Mesenchymal stem cell (in vitro differentiated cells and primary cell): ENCODE measurements around the gene SULF2.

ENCODE experiments used
- DNase-seq: peaks from one replicate; pipeline ENCODE4 v3.0.0-alpha.2; 2013
- H2AFZ ChIP-seq: one replicate; pipeline ENCODE4 v1.6.1; 2013; ENCODE audit warnings: low read depth, mild to moderate bottlenecking, control low read depth, inconsistent platforms, low read length, moderate library complexity
- H2AK5ac ChIP-seq: 2 replicates; pipeline ENCODE4 v1.6.1; 2013; ENCODE audit warnings: low read length, moderate library complexity, mild to moderate bottlenecking, inconsistent platforms; ENCODE audit not compliant: severe bottlenecking
- H2BK120ac ChIP-seq: one replicate; pipeline ENCODE4 v1.6.1; 2013; ENCODE audit warnings: low read depth, mild to moderate bottlenecking, inconsistent platforms, low read length, moderate library complexity
- H2BK12ac ChIP-seq, 2 experiments: one replicate each; pipeline ENCODE4 v1.6.1; 2013; ENCODE audit warnings: inconsistent platforms in 2 of 2, low read length in 2 of 2, mild to moderate bottlenecking in 2 of 2, moderate library complexity in 2 of 2, control low read depth in 1 of 2
- H2BK15ac ChIP-seq: one replicate; pipeline ENCODE4 v1.6.1; 2013; ENCODE audit warnings: mild to moderate bottlenecking, low read depth, inconsistent platforms; ENCODE audit not compliant: poor library complexity, severe bottlenecking
- H2BK5ac ChIP-seq: 2 replicates; pipeline ENCODE4 v1.6.1; 2013; ENCODE audit warnings: low read depth, mild to moderate bottlenecking, low read length, control low read depth, inconsistent platforms; ENCODE audit not compliant: poor library complexity, severe bottlenecking
- H3K14ac ChIP-seq, 2 experiments: one replicate each; pipeline ENCODE4 v1.6.1; 2013; ENCODE audit warnings: inconsistent platforms in 2 of 2, low read length in 2 of 2, control low read depth in 1 of 2, mild to moderate bottlenecking in 1 of 2, moderate library complexity in 1 of 2
- H3K18ac ChIP-seq, 2 experiments: one replicate each; pipeline ENCODE4 v1.6.1; 2013; ENCODE audit warnings: inconsistent platforms in 2 of 2, low read length in 2 of 2, control low read depth in 1 of 2, low read depth in 1 of 2, mild to moderate bottlenecking in 1 of 2
- H3K23ac ChIP-seq, 2 experiments: one replicate each; pipeline ENCODE4 v1.6.1; 2013; ENCODE audit warnings: inconsistent platforms in 2 of 2, low read length in 2 of 2, mild to moderate bottlenecking in 2 of 2, moderate library complexity in 2 of 2, control low read depth in 1 of 2
- H3K27ac ChIP-seq: 2 replicates; pipeline ENCODE4 v1.5.1; 2013; ENCODE audit warnings: mild to moderate bottlenecking, moderate library complexity, low read length, control low read depth, inconsistent platforms; ENCODE audit not compliant: poor library complexity, severe bottlenecking
- H3K27me3 ChIP-seq, 2 experiments: 2 replicates each; pipeline versions ENCODE4 v1.6.1 to v1.7.0; 2013; ENCODE audit warnings: low read length in 2 of 2, mild to moderate bottlenecking in 2 of 2, moderate library complexity in 2 of 2, control low read depth in 1 of 2, inconsistent platforms in 1 of 2; ENCODE audit not compliant: control insufficient read depth in 1 of 2, insufficient read depth in 1 of 2
- H3K36me3 ChIP-seq, 2 experiments: 2 replicates each; pipeline versions ENCODE4 v1.6.1 to v1.7.0; 2013; ENCODE audit warnings: low read length in 2 of 2, control low read depth in 1 of 2, inconsistent platforms in 1 of 2, low read depth in 1 of 2, mild to moderate bottlenecking in 1 of 2; ENCODE audit not compliant: insufficient read depth in 2 of 2, control insufficient read depth in 1 of 2
- H3K4ac ChIP-seq, 2 experiments: one replicate each; pipeline ENCODE4 v1.6.1; 2013; ENCODE audit warnings: inconsistent platforms in 2 of 2, low read length in 2 of 2, mild to moderate bottlenecking in 2 of 2, moderate library complexity in 2 of 2, control low read depth in 1 of 2, low read depth in 1 of 2
- H3K4me1 ChIP-seq: 2 replicates; pipeline ENCODE4 v1.6.1; 2013; ENCODE audit warnings: low read depth, low read length, control low read depth; ENCODE audit not compliant: control insufficient read depth, insufficient read depth
- H3K4me2 ChIP-seq: 2 replicates; pipeline ENCODE4 v1.6.1; 2013; ENCODE audit warnings: low read length, mild to moderate bottlenecking, inconsistent platforms; ENCODE audit not compliant: poor library complexity, severe bottlenecking
- H3K4me3 ChIP-seq, 2 experiments: 2 replicates each; pipeline versions ENCODE4 v1.5.1 to v1.7.0; 2013; ENCODE audit warnings: low read length in 2 of 2, mild to moderate bottlenecking in 2 of 2, control low read depth in 1 of 2, low read depth in 1 of 2; ENCODE audit not compliant: insufficient read depth in 1 of 2
- H3K79me1 ChIP-seq: replicated peaks from 2 replicates; pipeline ENCODE4 v1.6.1; 2013; ENCODE audit warnings: mild to moderate bottlenecking, control low read depth, low read length, inconsistent platforms; ENCODE audit not compliant: poor library complexity, severe bottlenecking
- H3K9ac ChIP-seq: 2 replicates; pipeline ENCODE4 v1.7.0; 2013; ENCODE audit warnings: mild to moderate bottlenecking, low read length, moderate library complexity
- H3K9me3 ChIP-seq: 2 replicates; pipeline ENCODE4 v1.7.0; 2013; ENCODE audit warnings: mild to moderate bottlenecking, low read length; ENCODE audit not compliant: control insufficient read depth
- H4K8ac ChIP-seq: one replicate; pipeline ENCODE4 v1.6.1; 2013; ENCODE audit warnings: inconsistent platforms, mild to moderate bottlenecking, low read length, moderate library complexity
- H4K91ac ChIP-seq: one replicate; pipeline ENCODE4 v1.6.1; 2013; ENCODE audit warnings: mild to moderate bottlenecking, low read length, inconsistent platforms
- WGBS: methylation state at CpG from one replicate; pipeline ENCODE4 v1.1.7; 2013; ENCODE audit warnings: mixed read lengths; 5-methylcytosine and 5-hydroxymethylcytosine counted together

SULF2 gene

DNA sequence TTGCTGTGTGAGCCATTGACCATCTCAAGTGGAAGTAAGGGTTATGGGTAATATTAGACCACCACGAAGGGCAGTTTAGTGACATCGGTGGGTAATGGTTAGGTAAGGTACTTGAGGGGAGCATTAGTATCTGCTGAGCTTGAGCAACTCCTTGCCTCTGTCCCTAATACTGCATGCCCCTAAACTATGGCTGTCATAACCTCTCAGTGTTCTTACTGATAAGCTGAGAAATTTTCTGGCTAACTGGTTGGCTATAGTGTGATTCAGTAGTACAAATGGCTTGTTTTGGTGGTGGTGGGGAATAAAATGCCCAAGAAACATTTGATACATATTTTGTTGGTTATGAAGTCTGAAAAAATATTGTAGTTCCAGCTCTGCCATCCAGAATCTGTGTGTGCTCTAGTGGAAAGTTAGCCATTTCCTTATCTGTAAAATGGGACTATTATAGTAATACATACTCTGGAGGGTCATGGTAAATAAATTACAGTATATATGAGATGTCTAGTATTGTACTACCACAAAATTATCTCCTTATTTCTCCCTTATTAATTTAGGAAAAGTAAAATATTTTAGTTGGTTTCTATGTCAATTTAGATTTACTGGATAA is 170.5 kb downstream of the SULF2 start:
- no peak overlapping the region for H2AK5ac ChIP-seq
- no peak for DNase-seq
- H3K4me2 ChIP-seq = no peak overlapping the region
- WGBS = 100% methylated on average over 2 of the region's 2 CpGs
- H3K27me3 ChIP-seq = no peaks in the 10 kb centered on the region
- H4K8ac ChIP-seq = no peak overlapping the region
- H2BK15ac ChIP-seq = no peak overlapping the region
- H3K4ac ChIP-seq = no peak overlapping the region
- H3K23ac ChIP-seq = no peak overlapping the region
- peak overlapping the region; percentile 27 for H4K91ac ChIP-seq
- H3K18ac ChIP-seq = no peak overlapping the region
- no peak overlapping the region for H2BK5ac ChIP-seq
- H2BK120ac ChIP-seq = no peak overlapping the region
- H3K79me1 ChIP-seq = peaks cover 16% of the 10 kb centered on the region
- no peaks in the 10 kb centered on the region for H3K9me3 ChIP-seq
- no peak overlapping the region for H2BK12ac ChIP-seq
- no peak overlapping the region for H3K27ac ChIP-seq
- H3K9ac ChIP-seq = no peak overlapping the region
- no peak overlapping the region for H2AFZ ChIP-seq
- H3K4me3 ChIP-seq = no peak overlapping the region
- H3K4me1 ChIP-seq = peaks cover 4% of the 10 kb centered on the region
- H3K36me3 ChIP-seq = peaks cover 2 to 7% of the 10 kb centered on the region in 2 experiments
- H3K14ac ChIP-seq = no peak overlapping the region

DNA sequence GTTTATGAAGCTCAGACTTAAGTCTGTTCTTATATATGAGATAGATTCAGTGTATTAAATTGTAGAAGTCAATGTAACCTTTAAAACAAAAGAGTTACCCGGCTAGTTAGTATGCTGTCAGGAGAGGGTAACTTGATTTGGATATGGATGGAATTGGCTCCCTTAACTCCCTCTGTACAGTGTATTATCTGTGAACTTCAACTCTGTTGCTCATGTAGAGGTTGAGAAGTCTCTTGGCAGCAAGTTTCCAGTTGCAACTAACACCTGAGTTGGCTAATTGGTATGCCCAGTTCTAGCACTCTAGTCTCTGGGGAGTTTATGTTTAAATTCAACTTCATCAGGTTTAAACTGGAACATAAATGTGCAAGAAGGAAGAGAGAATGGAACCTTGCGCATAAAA is 172.6 kb downstream of the SULF2 start:
- peaks cover 4% of the 10 kb centered on the region for H3K4me1 ChIP-seq
- H3K9me3 ChIP-seq = no peaks in the 10 kb centered on the region
- no peak overlapping the region for H2AK5ac ChIP-seq
- H3K27me3 ChIP-seq = no peaks in the 10 kb centered on the region
- no peak overlapping the region for H3K4me3 ChIP-seq
- no peak overlapping the region for H2AFZ ChIP-seq
- H3K27ac ChIP-seq = no peak overlapping the region
- H3K18ac ChIP-seq = no peak overlapping the region
- 71% methylated on average over 1 of the region's 2 CpGs for WGBS
- no peak overlapping the region for H3K9ac ChIP-seq
- peaks cover 2 to 7% of the 10 kb centered on the region in 2 experiments for H3K36me3 ChIP-seq
- H2BK12ac ChIP-seq = no peak overlapping the region
- DNase-seq = no peak
- H3K4ac ChIP-seq = no peak overlapping the region
- no peak overlapping the region for H3K4me2 ChIP-seq
- H3K14ac ChIP-seq = no peak overlapping the region
- H2BK5ac ChIP-seq = no peak overlapping the region
- peaks cover 17% of the 10 kb centered on the region for H3K79me1 ChIP-seq
- no peak overlapping the region for H2BK120ac ChIP-seq
- H3K23ac ChIP-seq = no peak overlapping the region
- no peak overlapping the region for H4K8ac ChIP-seq
- H2BK15ac ChIP-seq = no peak overlapping the region
- H4K91ac ChIP-seq = no peak overlapping the region

DNA sequence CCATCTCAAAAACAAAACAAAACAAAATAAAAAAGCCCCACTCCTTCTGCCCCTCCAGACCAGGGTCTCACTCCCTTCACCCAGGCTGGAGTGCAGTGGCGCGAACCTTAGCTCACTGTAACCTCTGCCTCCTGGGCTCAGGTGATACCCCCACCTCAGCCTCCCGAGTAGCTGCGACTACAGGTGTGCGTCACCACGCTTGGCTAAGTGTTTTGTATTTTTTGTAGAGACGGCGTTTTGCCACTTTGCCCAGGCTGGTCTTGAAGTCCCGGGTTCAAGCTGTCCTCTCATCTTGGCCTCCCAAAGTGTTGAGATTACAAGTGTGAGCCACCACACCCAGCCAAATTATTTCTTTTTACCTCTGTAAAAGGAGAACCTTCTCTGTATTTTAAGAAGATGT is 173.5 kb downstream of the SULF2 start:
- no peak for DNase-seq
- no peak overlapping the region for H2BK5ac ChIP-seq
- peaks cover 17% of the 10 kb centered on the region for H3K79me1 ChIP-seq
- no peak overlapping the region for H2AK5ac ChIP-seq
- no peak overlapping the region for H3K14ac ChIP-seq
- H3K4ac ChIP-seq = no peak overlapping the region
- no peak overlapping the region for H3K4me2 ChIP-seq
- H3K27me3 ChIP-seq = no peaks in the 10 kb centered on the region
- no peak overlapping the region for H2BK120ac ChIP-seq
- peak overlapping the region in 1 of 2 experiments; percentile 22 for H3K18ac ChIP-seq
- no peak overlapping the region for H4K91ac ChIP-seq
- peak overlapping the region; percentile 37 for H4K8ac ChIP-seq
- H3K9ac ChIP-seq = no peak overlapping the region
- H3K36me3 ChIP-seq = peaks cover 2 to 3% of the 10 kb centered on the region in 2 experiments
- no peak overlapping the region for H2BK12ac ChIP-seq
- H3K23ac ChIP-seq = no peak overlapping the region
- no peak overlapping the region for H3K27ac ChIP-seq
- H2AFZ ChIP-seq = no peak overlapping the region
- peaks cover 4% of the 10 kb centered on the region for H3K4me1 ChIP-seq
- H2BK15ac ChIP-seq = peak overlapping the region; percentile 48
- H3K9me3 ChIP-seq = no peaks in the 10 kb centered on the region
- no peak overlapping the region for H3K4me3 ChIP-seq
- WGBS = 98% methylated on average over 8 of the region's 9 CpGs

DNA sequence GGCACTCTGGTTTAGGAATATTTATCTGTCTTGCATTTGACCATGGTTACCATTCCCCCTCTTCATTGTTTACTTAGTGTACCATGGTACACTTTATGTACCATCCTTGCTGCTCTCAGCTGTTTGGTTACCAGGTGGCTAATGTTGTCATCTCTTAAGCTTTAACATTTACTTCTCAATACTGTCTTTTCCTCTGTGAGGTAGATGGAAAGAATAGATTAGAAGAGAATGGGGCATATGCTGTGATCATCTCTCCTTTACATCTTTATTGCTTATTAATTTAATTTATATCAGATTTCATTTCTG is 174.4 kb downstream of the SULF2 start:
- Histone ChIP-seq H3K9me3 (no peaks in the 10 kb centered on the region), H2AK5ac (no peak overlapping the region), H3K14ac (no peak overlapping the region), H3K4me2 (no peak overlapping the region), H3K36me3 (peaks cover 2 to 6% of the 10 kb centered on the region in 2 experiments), H3K4me3 (no peak overlapping the region), H3K27me3 (no peaks in the 10 kb centered on the region), H2BK15ac (no peak overlapping the region), H4K8ac (no peak overlapping the region), H3K4ac (peak overlapping the region in 1 of 2 experiments; percentile 75), H2BK120ac (no peak overlapping the region), H2BK5ac (no peak overlapping the region), H4K91ac (no peak overlapping the region), H2AFZ (no peak overlapping the region), H3K18ac (no peak overlapping the region), H2BK12ac (no peak overlapping the region), H3K4me1 (peaks cover 4% of the 10 kb centered on the region), H3K23ac (no peak overlapping the region), H3K27ac (no peak overlapping the region), H3K9ac (peak overlapping the region; percentile 87), H3K79me1 (peaks cover 22% of the 10 kb centered on the region)
- no peak for DNase-seq
